GM18526 (cell line): ENCODE data around the gene GNA12.

ENCODE experiments used
- POLR2A ChIP-seq: IDR thresholded peaks from 3 replicates; pipeline ENCODE4 v1.6.1; 2011; ENCODE audit not compliant: insufficient read length; ENCODE audit errors: extremely low read depth

Gene GNA12

DNA sequence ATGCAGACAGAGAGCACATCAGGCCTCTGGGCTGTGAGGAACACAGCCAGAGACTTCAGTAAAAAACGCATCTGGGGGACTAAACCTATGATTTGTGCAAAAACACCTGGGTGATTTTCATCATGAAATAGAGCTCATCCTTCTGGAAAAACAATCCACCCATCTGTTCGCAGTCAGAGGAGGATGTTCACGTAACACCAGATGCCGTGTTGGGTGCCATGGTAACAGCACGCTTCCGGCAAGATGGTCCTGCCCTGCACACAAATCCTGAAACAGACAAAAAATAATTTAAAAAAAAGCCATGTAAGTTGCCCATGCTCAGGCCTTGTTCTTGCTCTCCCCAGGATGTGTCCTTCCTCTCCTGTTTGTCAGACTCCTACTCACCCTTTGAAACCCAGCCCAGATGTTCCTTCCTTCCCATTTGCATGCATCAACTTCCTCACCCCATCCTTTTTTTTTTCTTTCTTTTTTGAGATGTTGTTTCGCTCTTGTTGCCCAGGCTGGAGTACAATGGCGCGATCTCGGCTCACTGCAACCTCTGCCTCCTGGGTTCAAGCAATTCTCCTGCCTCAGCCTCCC, 28.3 kb upstream of the GNA12 start:
- no peak for TF ChIP-seq POLR2A

DNA sequence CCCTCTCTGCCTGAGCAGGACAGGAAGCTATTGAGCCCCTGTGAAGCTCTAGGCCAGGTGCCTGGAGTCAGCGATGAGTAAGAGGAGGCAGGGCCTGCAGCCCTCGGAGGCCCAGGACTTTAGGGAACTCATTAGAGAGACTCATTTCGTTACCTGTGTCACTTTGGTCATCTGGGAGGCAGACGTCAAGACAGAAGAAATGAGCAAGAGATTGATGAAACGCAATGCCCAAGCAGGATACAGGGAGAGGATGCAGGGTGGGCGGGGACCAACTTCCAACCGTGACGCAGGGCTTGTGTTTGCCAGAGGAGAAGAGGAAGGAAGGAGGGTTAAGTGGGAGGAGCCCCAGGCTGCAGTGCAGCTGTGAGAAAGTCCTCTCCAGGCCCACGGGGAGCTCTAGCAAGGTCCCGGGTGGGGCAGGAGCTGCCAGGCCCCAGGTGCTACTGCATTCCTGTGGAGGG, 26.4 kb upstream of the GNA12 start:
- TF ChIP-seq POLR2A: no peak

DNA sequence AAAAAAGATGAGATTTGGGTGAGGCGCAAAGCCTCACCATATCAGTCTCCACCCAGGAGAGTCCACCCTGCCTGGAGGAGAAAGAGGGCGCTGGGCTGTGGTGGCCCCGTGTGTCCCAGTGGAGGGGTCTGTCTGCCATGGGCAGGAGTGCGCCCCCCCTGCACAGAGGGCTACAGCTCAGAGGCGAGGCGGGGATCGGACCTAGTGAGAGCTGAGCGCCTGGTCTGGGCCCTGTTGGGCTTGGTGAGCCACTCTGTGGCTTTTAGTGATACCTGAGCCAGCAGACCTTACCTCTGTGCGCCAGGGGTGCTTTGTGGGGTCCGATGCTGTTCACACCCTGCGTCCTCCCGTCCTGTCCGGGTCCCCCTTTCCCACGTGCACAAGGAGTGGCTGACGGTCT, 25.9 kb upstream of the GNA12 start:
- no peak for TF ChIP-seq POLR2A

DNA sequence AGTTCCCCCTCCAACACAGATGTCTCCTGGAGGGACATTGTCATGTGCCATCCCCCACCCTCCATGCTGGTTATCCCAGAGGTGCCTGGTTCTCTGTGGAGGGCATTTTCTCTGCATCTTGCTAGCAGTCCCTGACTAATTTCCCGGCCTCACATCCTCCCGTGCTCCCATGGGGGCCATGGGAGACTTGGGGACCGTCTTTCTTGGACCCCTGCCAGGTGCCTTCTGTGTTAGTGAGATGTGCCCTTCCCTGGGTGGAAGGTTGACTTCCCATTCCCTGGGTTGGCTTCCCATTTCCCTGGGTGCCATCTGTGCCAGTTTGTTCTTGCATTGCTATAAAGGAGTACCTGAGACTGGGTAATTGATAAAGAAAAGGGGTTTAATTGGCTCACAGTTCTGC, 22.5 kb upstream of the GNA12 start:
- no peak for TF ChIP-seq POLR2A

DNA sequence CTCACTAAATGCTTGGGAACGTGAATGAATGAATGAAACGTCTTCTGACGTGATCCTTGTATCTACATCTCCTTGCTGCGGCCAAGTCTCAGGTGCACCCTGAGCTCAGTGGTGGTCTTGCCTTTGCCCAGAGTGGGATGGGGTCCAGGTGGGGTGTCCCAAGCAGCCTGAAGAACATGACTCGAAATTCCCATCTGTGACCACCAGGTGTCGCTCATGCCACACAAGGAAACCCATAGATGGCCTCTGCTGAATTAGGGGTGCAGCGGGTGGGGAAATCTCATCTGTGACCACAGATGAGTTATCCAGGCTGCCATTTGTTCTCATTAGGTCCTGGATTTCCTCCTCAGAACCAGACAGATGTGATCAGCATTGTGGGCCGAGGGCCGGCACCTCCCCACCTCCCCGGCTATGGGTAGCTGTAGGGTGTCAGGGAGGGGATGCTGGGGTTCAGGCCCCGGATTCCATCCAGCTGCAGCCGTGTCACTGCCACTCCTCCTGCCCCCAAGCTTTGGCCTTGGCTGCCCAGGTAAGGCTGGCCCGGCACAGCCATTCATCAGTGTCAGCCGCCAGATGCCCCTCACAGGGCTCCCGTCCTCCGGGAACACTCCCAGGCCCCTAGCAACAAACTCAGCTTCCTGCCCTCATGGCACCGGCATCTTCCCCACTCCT, 21.0 kb upstream of the GNA12 start:
- TF ChIP-seq POLR2A: no peak

DNA sequence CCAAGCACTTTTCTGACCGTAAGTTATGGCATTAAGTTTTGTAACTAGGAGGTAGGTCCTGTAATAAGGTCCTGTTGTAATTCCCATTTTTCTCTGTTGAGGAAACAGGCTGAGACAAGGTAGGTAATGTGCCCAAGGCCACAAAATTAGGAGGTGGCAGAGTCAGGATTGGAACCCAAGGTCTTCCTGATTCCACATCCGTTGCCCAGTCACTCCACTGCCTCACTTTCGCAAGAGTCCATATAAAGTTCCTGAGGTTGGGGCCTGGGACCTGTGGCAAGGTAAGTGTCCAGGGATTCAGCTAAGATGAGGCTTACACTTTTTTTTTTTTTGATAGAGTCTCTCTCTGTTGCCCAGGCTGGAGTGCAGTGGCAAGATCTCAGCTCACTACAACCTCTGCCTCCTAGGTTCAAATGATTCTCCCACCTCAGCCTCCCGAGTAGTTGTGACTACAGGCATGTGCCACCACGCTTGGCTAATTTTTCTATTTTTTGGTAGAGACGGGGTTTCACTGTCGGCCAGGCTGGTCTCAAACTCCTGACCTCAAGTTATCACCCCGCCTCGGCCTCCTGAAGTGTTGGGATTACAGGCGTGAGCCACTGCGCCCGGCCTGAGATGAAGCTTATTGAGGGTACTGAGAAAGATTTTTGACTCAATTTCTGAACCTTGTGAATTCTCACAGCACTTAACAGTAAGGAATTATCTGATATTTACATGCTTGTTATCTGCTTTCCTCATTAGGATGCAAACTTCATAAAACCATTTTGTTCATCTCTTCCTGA, 20.3 kb upstream of the GNA12 start:
- TF ChIP-seq POLR2A: no peak

DNA sequence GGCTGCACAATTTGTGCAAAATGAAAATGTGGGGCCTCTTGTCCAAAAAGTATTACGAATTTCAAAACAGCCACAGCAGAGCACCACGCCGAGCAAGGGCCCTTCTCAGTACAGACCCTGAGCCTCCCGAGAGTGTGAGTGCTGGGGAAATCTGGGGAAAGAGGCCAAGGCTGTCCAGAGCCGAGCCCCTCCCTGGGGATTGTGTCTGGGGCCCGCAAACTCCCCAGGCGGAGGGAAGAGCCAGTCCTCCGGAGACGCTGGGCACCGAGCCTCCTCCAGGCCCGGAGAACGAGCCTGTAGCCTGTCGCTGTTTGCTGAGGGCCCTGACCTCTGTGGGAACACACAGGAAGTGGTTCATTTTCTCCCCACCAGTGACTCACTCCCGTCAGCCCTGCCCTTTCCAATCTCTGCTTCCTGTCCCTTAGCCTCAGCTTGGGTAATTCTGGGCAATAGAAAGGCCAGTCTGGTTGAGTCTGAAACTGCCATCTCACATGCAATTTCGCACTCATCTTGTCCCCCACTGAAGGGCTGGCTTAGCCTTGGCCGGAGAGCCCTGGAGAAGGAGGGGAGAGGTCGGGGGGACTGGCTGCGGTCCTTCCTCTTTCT, 19.5 kb upstream of the GNA12 start:
- TF ChIP-seq POLR2A: peak; percentile 62

DNA sequence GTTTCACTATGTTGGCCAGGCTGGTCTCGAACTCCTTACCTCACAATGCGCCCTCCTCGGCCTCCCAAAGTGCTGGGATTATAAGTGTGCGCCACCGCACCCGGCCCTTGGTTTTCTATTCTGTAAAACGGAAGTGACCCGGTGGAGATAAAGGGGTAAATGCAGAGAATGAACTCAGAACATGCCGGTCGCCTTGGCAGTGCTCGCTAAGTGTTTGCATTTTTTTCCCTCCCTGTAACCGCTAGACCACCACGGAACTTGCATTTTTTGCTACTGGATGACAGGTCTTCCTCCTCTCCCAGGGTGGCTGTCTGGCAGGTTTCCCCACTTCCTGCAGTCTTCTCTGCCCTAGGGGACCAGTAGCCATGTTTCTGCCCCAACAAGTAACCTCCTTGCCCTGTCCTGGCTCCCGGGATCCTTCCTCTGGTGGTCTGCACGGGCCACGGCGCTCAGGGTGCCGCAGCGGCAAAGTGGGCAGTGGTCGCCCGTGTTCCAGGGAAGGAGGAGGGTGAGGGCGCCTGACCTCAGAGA, 18.8 kb upstream of the GNA12 start:
- no peak for TF ChIP-seq POLR2A

DNA sequence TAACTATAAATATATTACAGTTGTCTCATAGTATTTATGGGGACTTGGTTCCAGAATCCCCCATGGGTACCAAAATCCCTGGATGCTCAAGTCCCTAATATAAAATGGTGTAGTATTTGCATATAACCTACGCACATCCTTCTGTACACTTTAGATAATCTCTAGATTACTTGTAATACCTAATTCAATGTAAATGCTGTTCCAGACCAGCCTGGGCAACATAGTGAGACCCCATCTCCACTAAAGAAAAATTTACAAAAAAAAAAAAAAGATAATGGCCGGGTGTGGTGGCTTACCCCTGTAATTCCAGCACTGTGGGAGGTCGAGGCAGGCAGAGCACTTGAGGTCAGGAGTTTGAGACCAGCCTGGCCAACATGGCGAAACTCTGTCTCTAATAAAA, 17.4 kb upstream of the GNA12 start:
- TF ChIP-seq POLR2A: no peak

DNA sequence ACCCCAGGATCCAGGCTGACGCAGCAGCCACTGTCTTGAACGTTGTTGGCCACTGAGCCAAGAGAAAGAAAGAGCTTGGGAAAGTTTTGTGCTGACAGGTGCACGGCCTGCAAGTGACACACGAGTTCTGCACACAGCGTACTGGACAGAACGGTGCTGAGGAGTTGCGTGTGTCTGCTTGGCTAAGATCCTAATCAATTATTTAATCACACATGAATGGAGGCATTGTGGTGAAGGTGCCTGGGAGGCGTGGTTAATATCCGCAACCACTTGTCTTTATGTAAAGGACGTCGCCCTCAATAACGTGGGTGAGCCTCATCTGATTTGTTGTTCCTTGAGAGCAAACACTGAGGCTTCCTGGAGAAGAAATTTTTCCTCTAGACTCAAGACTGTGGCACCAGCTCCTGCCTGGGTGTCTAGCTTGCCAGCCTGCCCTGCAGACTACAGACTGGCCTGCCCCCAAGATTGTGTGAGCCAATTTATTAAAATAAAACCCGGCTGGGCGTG, 16.6 kb upstream of the GNA12 start:
- no peak for TF ChIP-seq POLR2A

DNA sequence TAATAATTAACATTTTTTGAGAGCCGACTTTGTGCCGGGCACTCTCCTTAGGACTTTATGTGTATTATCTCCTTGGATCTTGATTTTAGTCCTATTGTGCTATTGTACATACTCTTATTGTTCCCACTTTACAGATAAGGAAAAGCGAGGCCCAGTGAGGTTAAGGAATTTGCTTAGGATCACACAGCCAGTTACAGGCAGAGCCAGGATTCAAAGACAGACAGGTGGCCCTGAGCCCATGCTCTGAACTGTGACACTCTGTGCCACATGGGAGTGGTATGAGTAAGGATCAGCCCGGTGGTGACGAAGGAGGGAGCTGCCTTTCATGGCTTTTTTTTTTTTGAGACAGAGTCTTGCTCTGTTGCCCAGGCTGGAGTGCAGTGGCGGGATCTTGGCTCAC, 15.8 kb upstream of the GNA12 start:
- TF ChIP-seq POLR2A: no peak

DNA sequence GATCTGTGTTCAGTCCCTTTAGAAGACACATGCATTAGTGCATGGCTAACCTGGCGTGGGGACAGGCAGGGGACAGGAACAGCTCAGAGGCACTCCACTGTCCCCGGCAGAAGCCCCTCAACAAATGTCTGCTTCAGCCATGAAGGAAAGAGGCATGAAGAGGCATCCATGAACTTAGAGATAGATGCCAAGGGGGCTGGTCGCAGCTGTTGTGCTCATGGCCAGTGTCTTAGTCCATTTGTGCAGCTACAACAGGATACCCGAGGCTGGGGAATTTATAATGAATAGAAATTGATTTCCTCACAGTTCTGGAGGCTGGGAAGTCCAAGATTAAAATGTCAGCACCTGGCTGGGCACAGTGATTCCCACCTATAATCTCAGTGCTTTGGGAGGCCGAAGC, 14.5 kb upstream of the GNA12 start:
- no peak for TF ChIP-seq POLR2A

DNA sequence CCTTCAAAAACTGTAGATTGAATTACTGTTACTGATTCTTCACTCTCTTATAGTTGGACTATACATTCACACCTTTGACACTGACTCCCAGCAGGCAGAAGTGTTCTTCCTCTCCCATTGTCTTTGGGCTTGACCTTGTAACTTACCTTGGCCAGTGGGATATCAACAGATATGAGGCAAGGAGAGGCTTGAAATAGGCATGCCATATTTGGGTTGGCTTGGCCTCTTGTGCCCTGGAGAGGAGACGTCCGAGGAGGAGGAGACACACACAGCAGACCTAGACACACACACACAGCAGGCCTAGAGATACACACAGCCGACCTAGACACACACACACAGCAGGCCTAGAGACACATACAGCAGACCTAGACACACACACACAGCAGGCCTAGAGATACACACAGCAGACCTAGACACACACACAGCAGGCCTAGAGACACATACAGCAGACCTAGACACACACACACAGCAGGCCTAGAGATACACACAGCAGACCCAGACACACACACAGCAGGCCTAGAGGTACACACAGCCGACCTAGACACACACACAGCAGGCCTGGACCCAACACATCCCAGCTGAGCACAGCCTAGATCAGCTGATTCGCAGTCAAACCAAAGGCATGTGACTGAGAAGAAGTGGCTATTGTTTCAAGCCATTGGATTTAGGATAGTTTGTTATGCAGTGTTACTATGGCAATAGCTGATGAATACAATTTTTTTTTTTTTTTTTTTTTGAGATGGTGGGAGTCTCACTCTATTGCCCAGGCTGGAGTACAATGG, 12.5 kb upstream of the GNA12 start:
- no peak for TF ChIP-seq POLR2A

DNA sequence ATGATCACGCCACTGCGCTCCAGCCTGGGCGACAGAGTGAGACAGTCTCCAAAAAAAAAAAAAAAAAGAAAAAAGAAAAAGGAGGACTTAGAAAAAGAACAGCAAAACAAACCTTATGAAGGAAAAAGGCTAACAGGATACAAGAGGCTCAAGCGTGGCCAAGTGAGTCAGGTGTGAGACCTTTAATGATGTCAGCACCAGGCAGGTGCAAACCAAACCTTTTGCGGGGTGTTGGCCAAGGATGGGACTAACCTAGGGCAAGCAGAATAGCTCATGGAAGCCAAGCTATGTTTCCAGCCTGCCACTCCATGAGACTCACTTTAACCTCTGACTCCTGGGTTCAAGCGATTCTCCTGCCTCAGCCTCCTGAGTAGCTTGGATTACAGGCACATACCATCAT, 11.3 kb upstream of the GNA12 start:
- TF ChIP-seq POLR2A: no peak

DNA sequence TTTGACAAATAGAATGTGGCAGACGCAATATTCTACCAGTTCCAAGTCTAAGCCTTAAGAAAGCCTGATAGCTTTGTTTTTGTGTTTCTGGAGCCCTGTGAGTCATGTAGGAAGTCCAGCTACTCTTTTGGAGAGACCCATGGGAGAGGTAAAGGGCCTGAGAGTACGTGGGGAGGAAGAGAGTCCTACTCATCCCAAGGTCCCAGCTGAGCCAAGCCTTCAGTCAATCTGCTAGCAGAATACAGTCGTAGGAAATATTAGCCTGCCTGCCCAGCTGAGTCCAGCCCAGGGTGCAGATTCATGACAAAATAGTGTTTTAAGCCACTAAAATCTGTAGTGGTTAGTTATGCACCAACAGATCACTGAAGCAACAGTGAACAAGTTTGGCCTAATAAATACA, 9.0 kb upstream of the GNA12 start:
- no peak for TF ChIP-seq POLR2A
